CD8-positive, alpha-beta memory T cell (primary cell): Measurements from ENCODE around the gene RIMS4. TPM values are rescaled to one million over a fixed set of nuclear protein-coding genes. Genes with fewer than 3 reads are reported as not detected.

Experiments used
- CTCF ChIA-PET: fragments of 350-600 bp; sonication (Branson Sonifier 250); formaldehyde crosslinking; loops from one replicate; lab custom pipeline; 2021; ENCODE audit warnings: antibody characterized with exemption; lab: Charles Lee
- POLR2A ChIA-PET: fragments of 350-600 bp; sonication (Branson Sonifier 250); formaldehyde crosslinking; loops from one replicate; lab custom pipeline; 2021; ENCODE audit warnings: antibody characterized with exemption; lab: Charles Lee
- DNase-seq, 5 donors: peaks; one replicate each; pipeline versions ENCODE4 v3.0.0 to v3.0.0-alpha.2; 2020 to 2022; ENCODE audit warnings: mixed read lengths in 1 of 5
- H3K27ac ChIP-seq: one replicate; pipeline ENCODE4 v1.7.0; 2013; ENCODE audit warnings: low read depth, mild to moderate bottlenecking, low read length, moderate library complexity
- H3K27me3 ChIP-seq: 2 replicates; pipeline ENCODE4 v1.7.0; 2013; ENCODE audit warnings: low read length, mild to moderate bottlenecking; ENCODE audit not compliant: insufficient read depth, poor library complexity, severe bottlenecking
- H3K36me3 ChIP-seq: 2 replicates; pipeline ENCODE4 v1.7.0; 2013; ENCODE audit warnings: mild to moderate bottlenecking, low read length, moderate library complexity; ENCODE audit not compliant: insufficient read depth
- H3K4me1 ChIP-seq: 2 replicates; pipeline ENCODE4 v1.7.0; 2013; ENCODE audit warnings: mild to moderate bottlenecking, low read length, moderate library complexity; ENCODE audit not compliant: insufficient read depth
- H3K4me3 ChIP-seq: 2 replicates; pipeline ENCODE4 v1.7.0; 2013; ENCODE audit warnings: mild to moderate bottlenecking, low read length
- H3K9me3 ChIP-seq: 2 replicates; pipeline ENCODE4 v1.7.0; 2013; ENCODE audit warnings: mild to moderate bottlenecking, low read length
- H3K27ac Mint-ChIP-seq, 8 donors: one replicate each; pipeline ENCODE4 v1.8.0; 2020 to 2021; ENCODE audit warnings: mixed read lengths in 8 of 8, mild to moderate bottlenecking in 6 of 8, inconsistent platforms in 3 of 8, moderate library complexity in 3 of 8
- H3K27me3 Mint-ChIP-seq, 2 donors: one replicate each; pipeline ENCODE4 v1.8.0; 2020 to 2021; ENCODE audit warnings: mixed read lengths in 2 of 2, mild to moderate bottlenecking in 1 of 2, moderate library complexity in 1 of 2
- H3K36me3 Mint-ChIP-seq, 3 donors: one replicate each; pipeline ENCODE4 v1.8.0; 2020 to 2021; ENCODE audit warnings: mixed read lengths in 3 of 3, inconsistent platforms in 1 of 3, mild to moderate bottlenecking in 1 of 3
- H3K4me1 Mint-ChIP-seq, 3 donors: one replicate each; pipeline ENCODE4 v1.8.0; 2020 to 2021; ENCODE audit warnings: mixed read lengths in 3 of 3, inconsistent platforms in 1 of 3, mild to moderate bottlenecking in 1 of 3
- H3K4me3 Mint-ChIP-seq, 7 donors: one replicate each; pipeline ENCODE4 v1.8.0; 2020 to 2021; ENCODE audit warnings: mixed read lengths in 7 of 7, mild to moderate bottlenecking in 6 of 7, moderate library complexity in 4 of 7, inconsistent platforms in 2 of 7
- H3K9me3 Mint-ChIP-seq, 5 donors: one replicate each; pipeline ENCODE4 v1.8.0; 2020 to 2022; ENCODE audit warnings: mixed read lengths in 5 of 5, mild to moderate bottlenecking in 3 of 5, moderate library complexity in 2 of 5, inconsistent platforms in 1 of 5
- polyA plus RNA-seq: library from polyadenylated mRNA; unstranded; fragments of 300-500 nt; fragmentation: Illumina TruSeq; gene quantifications from one replicate; pipeline ENCODE4 v1.2.3, GENCODE V29; 2021
- total RNA-seq, 2 experiments: library from RNA; stranded (reverse); gene quantifications; one replicate each; pipeline ENCODE4 v1.2.3, GENCODE V29; 2021

The RIMS4 gene
- total and polyA plus RNA-seq, 3 experiments from 2014 or later: not detected

GRCh38 chr20:44728801-44729443 is 81.4 kb downstream of the RIMS4 start:
- H3K36me3 Mint-ChIP-seq: no peaks in the 10 kb centered on the region
- H3K27ac ChIP-seq: no peak overlapping the region
- H3K4me3 ChIP-seq: no peak overlapping the region
- DNase-seq: no peak
- ChIA-PET CTCF (no interaction called here), POLR2A (no interaction called here)
- H3K27ac Mint-ChIP-seq: no peak overlapping the region
- no peaks in the 10 kb centered on the region for H3K36me3 ChIP-seq
- H3K9me3 ChIP-seq: no peaks in the 10 kb centered on the region
- no peak overlapping the region for H3K4me3 Mint-ChIP-seq
- no peaks in the 10 kb centered on the region for H3K9me3 Mint-ChIP-seq
- H3K4me1 Mint-ChIP-seq: peaks cover 0 to 2% (median 0%) of the 10 kb centered on the region in 3 donors
- H3K27me3 ChIP-seq: no peaks in the 10 kb centered on the region
- peaks cover 0 to 6% of the 10 kb centered on the region in 2 donors for H3K27me3 Mint-ChIP-seq
- H3K4me1 ChIP-seq: no peaks in the 10 kb centered on the region

GRCh38 chr20:44727651-44728050 is 82.7 kb downstream of the RIMS4 start:
- Histone ChIP-seq H3K27ac (no peak overlapping the region), H3K36me3 (no peaks in the 10 kb centered on the region), H3K27me3 (no peaks in the 10 kb centered on the region), H3K4me3 (no peak overlapping the region), H3K4me1 (no peaks in the 10 kb centered on the region), H3K9me3 (no peaks in the 10 kb centered on the region)
- DNase-seq: no peak
- CTCF ChIA-PET: no interaction called here
- Mint-ChIP-seq H3K27ac (no peak overlapping the region), H3K27me3 (peaks cover 2 to 6% of the 10 kb centered on the region in 2 donors), H3K4me1 (no peaks in the 10 kb centered on the region), H3K4me3 (no peak overlapping the region), H3K36me3 (no peaks in the 10 kb centered on the region), H3K9me3 (no peaks in the 10 kb centered on the region)
- POLR2A ChIA-PET: interaction anchor here (0.6 kb wide), 1 partner anchor 514 kb away, joined by 3 read pairs; no protein-coding TSS in a partner anchor

- Mint-ChIP-seq H3K9me3 (no peaks in the 10 kb centered on the region), H3K4me3 (no peak overlapping the region), H3K27me3 (peaks cover 2 to 6% of the 10 kb centered on the region in 2 donors), H3K36me3 (no peaks in the 10 kb centered on the region), H3K27ac (no peak overlapping the region), H3K4me1 (no peaks in the 10 kb centered on the region)
- no peaks in the 10 kb centered on the region for H3K27me3 ChIP-seq
- H3K4me1 ChIP-seq: no peaks in the 10 kb centered on the region
- no peaks in the 10 kb centered on the region for H3K9me3 ChIP-seq
- H3K27ac ChIP-seq: no peak overlapping the region
- H3K36me3 ChIP-seq: no peaks in the 10 kb centered on the region
- DNase-seq: no peak
- no peak overlapping the region for H3K4me3 ChIP-seq
- ChIA-PET POLR2A (no interaction called here), CTCF (no interaction called here)
Measured at GRCh38 chr20:44727039-44727438, 83.3 kb downstream of the RIMS4 start.

DNA sequence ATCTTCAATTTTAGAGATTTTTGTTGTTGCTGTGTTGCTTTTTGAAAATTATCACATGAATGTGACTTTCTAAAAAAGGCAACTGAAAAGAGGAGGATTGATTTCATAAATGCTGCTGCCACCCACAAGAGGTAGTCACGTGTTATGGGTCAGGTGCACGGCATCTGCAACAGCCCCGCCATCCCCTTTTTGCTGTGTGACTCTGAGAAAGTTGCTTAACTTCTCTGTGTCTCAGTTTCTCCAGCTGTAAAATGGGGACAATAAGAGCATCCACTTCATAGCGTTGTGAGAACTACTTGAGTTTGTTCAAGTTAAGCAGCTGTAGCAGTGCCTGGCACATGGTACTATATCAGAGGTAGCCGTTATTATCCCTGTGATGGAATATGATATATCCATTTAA is 84.5 kb downstream of the RIMS4 start:
- POLR2A ChIA-PET: no interaction called here
- Histone ChIP-seq H3K4me3 (no peak overlapping the region), H3K27me3 (no peaks in the 10 kb centered on the region), H3K36me3 (no peaks in the 10 kb centered on the region), H3K4me1 (no peaks in the 10 kb centered on the region), H3K27ac (no peak overlapping the region), H3K9me3 (no peaks in the 10 kb centered on the region)
- H3K27me3 Mint-ChIP-seq: peaks cover 2 to 6% of the 10 kb centered on the region in 2 donors
- no peaks in the 10 kb centered on the region for H3K36me3 Mint-ChIP-seq
- no peak overlapping the region for H3K27ac Mint-ChIP-seq
- no peaks in the 10 kb centered on the region for H3K9me3 Mint-ChIP-seq
- CTCF ChIA-PET: no interaction called here
- H3K4me3 Mint-ChIP-seq: no peak overlapping the region
- no peak for DNase-seq
- no peaks in the 10 kb centered on the region for H3K4me1 Mint-ChIP-seq

GRCh38 chr20:44724423-44725091 is 85.8 kb downstream of the RIMS4 start:
- ChIA-PET CTCF (interaction anchor here (1.6 to 1.8 kb wide), 2 partner anchors 8 to 39 kb away, joined by 5 to 8 read pairs; no protein-coding TSS in a partner anchor), POLR2A (no interaction called here)
- no peak overlapping the region for H3K27ac ChIP-seq
- no peak overlapping the region for H3K4me3 Mint-ChIP-seq
- H3K4me1 Mint-ChIP-seq: no peaks in the 10 kb centered on the region
- H3K9me3 Mint-ChIP-seq: no peaks in the 10 kb centered on the region
- H3K36me3 ChIP-seq: no peaks in the 10 kb centered on the region
- DNase-seq: no peak
- no peaks in the 10 kb centered on the region for H3K36me3 Mint-ChIP-seq
- no peaks in the 10 kb centered on the region for H3K9me3 ChIP-seq
- H3K27me3 Mint-ChIP-seq: peaks cover 2 to 6% of the 10 kb centered on the region in 2 donors
- H3K4me1 ChIP-seq: no peaks in the 10 kb centered on the region
- H3K27ac Mint-ChIP-seq: no peak overlapping the region
- no peak overlapping the region for H3K4me3 ChIP-seq
- no peaks in the 10 kb centered on the region for H3K27me3 ChIP-seq

DNA sequence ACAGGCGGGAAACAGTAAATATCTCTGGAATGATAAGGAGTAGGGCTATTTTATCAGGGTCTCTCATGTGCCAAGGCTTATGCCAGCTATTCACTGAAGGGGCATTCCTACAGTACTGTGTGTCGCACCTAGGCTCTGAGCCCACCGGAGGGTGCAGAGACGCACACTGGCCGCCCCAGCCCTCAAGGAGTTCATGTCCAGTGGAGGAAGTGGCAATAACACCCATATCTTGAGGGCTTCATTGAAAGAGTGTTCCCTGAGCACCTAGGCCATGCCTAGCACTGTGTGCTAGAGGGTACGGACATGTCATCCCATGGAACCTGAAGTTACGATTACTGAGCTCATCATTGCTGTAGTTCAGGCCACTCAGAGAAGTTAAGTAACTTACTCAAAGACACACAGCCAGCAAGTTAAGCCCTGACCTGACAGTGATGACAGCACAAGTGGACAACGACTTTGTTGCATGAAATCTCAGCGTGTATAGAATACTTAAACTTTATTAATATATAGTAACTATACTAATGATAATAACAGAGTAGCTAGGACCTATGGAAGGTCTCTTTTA is 86.5 kb downstream of the RIMS4 start:
- Mint-ChIP-seq H3K27ac (no peak overlapping the region), H3K36me3 (no peaks in the 10 kb centered on the region), H3K4me1 (no peaks in the 10 kb centered on the region), H3K9me3 (no peaks in the 10 kb centered on the region), H3K27me3 (peaks cover 2 to 6% of the 10 kb centered on the region in 2 donors), H3K4me3 (no peak overlapping the region)
- H3K4me3 ChIP-seq: no peak overlapping the region
- H3K27ac ChIP-seq: no peak overlapping the region
- CTCF ChIA-PET: interaction anchor here (1.6 to 1.8 kb wide), 2 partner anchors 9 to 39 kb away, joined by 5 to 8 read pairs; no protein-coding TSS in a partner anchor
- POLR2A ChIA-PET: no interaction called here
- no peak for DNase-seq
- H3K36me3 ChIP-seq: no peaks in the 10 kb centered on the region
- H3K9me3 ChIP-seq: no peaks in the 10 kb centered on the region
- H3K27me3 ChIP-seq: no peaks in the 10 kb centered on the region
- no peaks in the 10 kb centered on the region for H3K4me1 ChIP-seq

DNA sequence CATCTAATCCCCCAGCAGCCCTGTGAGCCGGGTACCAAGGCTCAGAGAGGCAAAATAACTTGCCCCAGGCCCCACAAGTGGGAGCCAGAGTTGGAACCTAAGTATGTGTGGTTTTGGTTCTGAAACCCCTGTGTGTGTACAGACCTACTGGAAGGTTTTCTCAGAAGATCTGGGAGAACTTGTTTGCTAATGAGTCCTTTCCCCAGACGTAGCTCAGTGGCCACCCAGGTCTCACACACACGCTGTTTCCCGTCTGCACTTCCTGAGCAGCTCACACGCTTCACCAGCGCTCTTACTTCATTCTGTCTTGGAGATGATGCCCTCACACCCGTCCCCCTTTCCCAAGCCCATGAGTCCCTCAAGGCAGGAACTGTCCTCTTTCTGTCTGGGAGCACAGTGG is 87.0 kb downstream of the RIMS4 start:
- peaks cover 2 to 6% of the 10 kb centered on the region in 2 donors for H3K27me3 Mint-ChIP-seq
- ChIA-PET CTCF (interaction anchor here (1.6 to 1.8 kb wide), 2 partner anchors 9 to 38 kb away, joined by 5 to 8 read pairs; no protein-coding TSS in a partner anchor), POLR2A (no interaction called here)
- no peaks in the 10 kb centered on the region for H3K36me3 Mint-ChIP-seq
- H3K4me3 Mint-ChIP-seq: no peak overlapping the region
- no peak for DNase-seq
- no peaks in the 10 kb centered on the region for H3K4me1 ChIP-seq
- no peak overlapping the region for H3K4me3 ChIP-seq
- no peak overlapping the region for H3K27ac ChIP-seq
- no peaks in the 10 kb centered on the region for H3K27me3 ChIP-seq
- no peaks in the 10 kb centered on the region for H3K9me3 ChIP-seq
- no peak overlapping the region for H3K27ac Mint-ChIP-seq
- no peaks in the 10 kb centered on the region for H3K36me3 ChIP-seq
- no peaks in the 10 kb centered on the region for H3K9me3 Mint-ChIP-seq
- H3K4me1 Mint-ChIP-seq: no peaks in the 10 kb centered on the region

- peaks cover 2 to 6% of the 10 kb centered on the region in 2 donors for H3K27me3 Mint-ChIP-seq
- H3K36me3 ChIP-seq: no peaks in the 10 kb centered on the region
- H3K4me1 ChIP-seq: no peaks in the 10 kb centered on the region
- no peak overlapping the region for H3K27ac ChIP-seq
- no peak for DNase-seq
- POLR2A ChIA-PET: no interaction called here
- H3K27me3 ChIP-seq: no peaks in the 10 kb centered on the region
- H3K4me3 Mint-ChIP-seq: no peak overlapping the region
- no peaks in the 10 kb centered on the region for H3K36me3 Mint-ChIP-seq
- no peaks in the 10 kb centered on the region for H3K9me3 Mint-ChIP-seq
- H3K4me1 Mint-ChIP-seq: no peaks in the 10 kb centered on the region
- no peaks in the 10 kb centered on the region for H3K9me3 ChIP-seq
- no peak overlapping the region for H3K4me3 ChIP-seq
- CTCF ChIA-PET: interaction anchor here (1.6 to 1.8 kb wide), 2 partner anchors 10 to 38 kb away, joined by 5 to 8 read pairs; no protein-coding TSS in a partner anchor
- peak overlapping the region in 1 of 8 donors; percentile 56 for H3K27ac Mint-ChIP-seq
Measured at GRCh38 chr20:44722990-44723389, 87.4 kb downstream of the RIMS4 start.
